K562 (cell line): ENCODE data around the gene PODXL. TPM values are rescaled to one million over a fixed set of nuclear protein-coding genes. Genes with fewer than 3 reads are reported as not detected.

Experiments used
- ARID3B ChIP-seq: fragments of 250-450 bp; sonication (Bioruptor Pico); IDR thresholded peaks from 2 replicates; pipeline ENCODE4 v1.4.0; 2020; ENCODE audit warnings: borderline replicate concordance
- CC2D1A ChIP-seq: fragments of 450-650 bp; IDR thresholded peaks from 2 replicates; pipeline ENCODE4 v1.6.1; 2017; ENCODE audit warnings: mild to moderate bottlenecking
- HDAC1 ChIP-seq, 2 experiments: fragments of 450-650 bp; IDR thresholded peaks; 2 replicates each; pipeline ENCODE4 v1.6.1; 2016 to 2017; ENCODE audit warnings: inconsistent platforms in 1 of 2, mild to moderate bottlenecking in 1 of 2, moderate library complexity in 1 of 2
- KHSRP ChIP-seq: fragments of 450-650 bp; IDR thresholded peaks from 2 replicates; pipeline ENCODE4 v1.6.1; 2017
- LARP7 ChIP-seq: fragments of 450-650 bp; IDR thresholded peaks from 2 replicates; pipeline ENCODE4 v1.6.1; 2016
- NBN ChIP-seq: fragments of 450-650 bp; IDR thresholded peaks from 2 replicates; pipeline ENCODE4 v1.6.1; 2016; ENCODE audit warnings: low read depth, mild to moderate bottlenecking
- NFRKB ChIP-seq: fragments of 450-650 bp; IDR thresholded peaks from 2 replicates; pipeline ENCODE4 v1.6.1; 2016; ENCODE audit warnings: low read depth
- OTX1 ChIP-seq: fragments of 450-650 bp; formaldehyde crosslinking; IDR thresholded peaks from 2 replicates; pipeline ENCODE4 v1.4.0; 2022; ENCODE audit warnings: mild to moderate bottlenecking
- RBM22 ChIP-seq: fragments of 200-400 bp; formaldehyde crosslinking; IDR thresholded peaks from 2 replicates; pipeline ENCODE4 v1.6.1; 2018; ENCODE audit warnings: low read length, low read depth; ENCODE audit not compliant: poor library complexity, severe bottlenecking
- STAT5A ChIP-seq: IDR thresholded peaks from 2 replicates; pipeline ENCODE4 v1.6.1; 2012; ENCODE audit warnings: low read length, inconsistent platforms, borderline replicate concordance
- ZBTB5 ChIP-seq: fragments of 450-650 bp; IDR thresholded peaks from 2 replicates; pipeline ENCODE4 v1.6.1; 2017; ENCODE audit warnings: antibody characterized with exemption
- ZNF609 ChIP-seq: sonication (generic); formaldehyde crosslinking; IDR thresholded peaks from 2 replicates; pipeline ENCODE4 v1.8.1; 2023; ENCODE audit warnings: missing genetic modification reagents, mild to moderate bottlenecking, borderline replicate concordance
- polyA plus RNA-seq, 8 experiments: library from polyadenylated mRNA; depleted of rRNA in 4 of 8; stranded (reverse) in 5 of 8; unstranded in 3 of 8; fragments of >200 nt; fragmentation: Nextera tagmentation in 2 of 8; fragmentation: Illumina TruSeq in 1 of 8; extraction: Ambion mirVana in 2 of 8; extraction: Trizol in 1 of 8; gene quantifications; 2 replicates each; pipeline versions ENCODE4 v1.2.1 to v1.2.3, GENCODE V29; 2011 to 2014; ENCODE audit warnings: inconsistent platforms in 1 of 8, missing spikeins in 1 of 8
- total RNA-seq, 7 experiments: library from RNA; depleted of rRNA in 6 of 7; stranded (reverse); fragments of >200 nt in 6 of 7; fragmentation: Illumina TruSeq in 2 of 7; extraction: Trizol in 2 of 7; gene quantifications; 2 replicates each; pipeline versions ENCODE4 v1.2.1 to v1.2.3, GENCODE V29; 2011 to 2021; ENCODE audit warnings: low replicate concordance in 1 of 7
- TF ChIP-seq, protein P1 (sequence below): fragments of 250-450 bp; sonication (Bioruptor Pico); IDR thresholded peaks from 2 replicates; pipeline ENCODE4 v1.4.0; 2020; ENCODE audit warnings: mild to moderate bottlenecking, moderate library complexity, borderline replicate concordance

Gene PODXL
- total and polyA plus RNA-seq, 9 of the 15 experiments (the other 6 are each of a cell fraction or from before 2014, with no cell fraction given), result 0.01 to 0.73 (median 0.07) TPM

DNA sequence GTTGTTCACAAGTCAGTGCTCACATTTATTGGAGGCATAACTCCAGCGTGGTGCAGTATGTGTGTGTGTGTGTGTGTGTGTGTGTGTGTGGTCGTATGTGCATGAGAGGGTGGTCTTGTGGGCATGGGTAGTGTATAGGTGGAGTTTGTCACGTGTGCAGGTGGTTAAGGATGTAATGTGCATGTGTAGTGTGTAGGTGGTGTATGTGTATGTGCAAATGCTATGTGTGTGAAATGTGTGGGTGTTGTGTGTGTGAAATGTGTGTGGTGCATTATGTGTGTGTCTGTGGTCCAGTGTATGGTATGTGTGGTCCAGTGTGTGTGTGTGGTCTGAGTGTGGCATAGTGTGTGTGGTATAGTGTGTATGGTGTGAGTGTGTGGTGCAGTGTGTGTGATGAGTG lies 30.3 kb upstream of the PODXL start (continued):
- TF ChIP-seq HDAC1 (IDR thresholded peaks at IDR 0.05) (no peak; a peak in 1 of 4 replicates), LARP7 (0 out of 2 replicates have a peak, but pooled peaks have one; percentile 24), CC2D1A (no peak), STAT5A (no peak), OTX1 (CRISPR knock-in tag) (peak; percentile 57; the same call in 1 of the 2 replicates), NFRKB (no peak), ARID3B (no peak), KHSRP (no peak), ZNF609 (CRISPR knock-in tag) (no peak), NBN (no peak), ZBTB5 (0 out of 2 replicates have a peak, but pooled peaks have one; percentile 10), RBM22 (no peak)
- TF ChIP-seq, protein P1, sequence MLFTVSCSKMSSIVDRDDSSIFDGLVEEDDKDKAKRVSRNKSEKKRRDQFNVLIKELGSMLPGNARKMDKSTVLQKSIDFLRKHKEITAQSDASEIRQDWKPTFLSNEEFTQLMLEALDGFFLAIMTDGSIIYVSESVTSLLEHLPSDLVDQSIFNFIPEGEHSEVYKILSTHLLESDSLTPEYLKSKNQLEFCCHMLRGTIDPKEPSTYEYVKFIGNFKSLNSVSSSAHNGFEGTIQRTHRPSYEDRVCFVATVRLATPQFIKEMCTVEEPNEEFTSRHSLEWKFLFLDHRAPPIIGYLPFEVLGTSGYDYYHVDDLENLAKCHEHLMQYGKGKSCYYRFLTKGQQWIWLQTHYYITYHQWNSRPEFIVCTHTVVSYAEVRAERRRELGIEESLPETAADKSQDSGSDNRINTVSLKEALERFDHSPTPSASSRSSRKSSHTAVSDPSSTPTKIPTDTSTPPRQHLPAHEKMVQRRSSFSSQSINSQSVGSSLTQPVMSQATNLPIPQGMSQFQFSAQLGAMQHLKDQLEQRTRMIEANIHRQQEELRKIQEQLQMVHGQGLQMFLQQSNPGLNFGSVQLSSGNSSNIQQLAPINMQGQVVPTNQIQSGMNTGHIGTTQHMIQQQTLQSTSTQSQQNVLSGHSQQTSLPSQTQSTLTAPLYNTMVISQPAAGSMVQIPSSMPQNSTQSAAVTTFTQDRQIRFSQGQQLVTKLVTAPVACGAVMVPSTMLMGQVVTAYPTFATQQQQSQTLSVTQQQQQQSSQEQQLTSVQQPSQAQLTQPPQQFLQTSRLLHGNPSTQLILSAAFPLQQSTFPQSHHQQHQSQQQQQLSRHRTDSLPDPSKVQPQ (CRISPR knock-in tag), result no peak
